Heart right ventricle (tissue), 16 donors: Measurements from ENCODE around the gene KRT7. TPM values are rescaled to one million over a fixed set of nuclear protein-coding genes. Genes with fewer than 3 reads are reported as not detected.
"Not testable (repeated sequence)": the region's sequence is repeated elsewhere in the genome, so short reads cannot be mapped to it uniquely, and the experiment has no call there.

Experiments used
- ATAC-seq, 8 donors: fragments of 200-7000 bp; cut with Tn5 transposase; one replicate each; pipeline ENCODE4 v1.9.1; 2020; ENCODE audit warnings: mild to moderate bottlenecking in 8 of 8, moderate library complexity in 8 of 8, moderate number of reproducible peaks in 1 of 8
- DNase-seq, 2 donors: peaks; one replicate each; pipeline ENCODE4 v3.0.0-alpha.2; 2020
- H3K27ac ChIP-seq, 10 donors: fragments of 200-600 bp; sonication (generic) in 2 of 10; one replicate each; pipeline versions ENCODE4 v1.5.0 to v1.8.0; 2020 to 2022; ENCODE audit warnings: mild to moderate bottlenecking in 3 of 10
- H3K27me3 ChIP-seq, 7 donors: fragments of 200-600 bp; one replicate each; pipeline ENCODE4 v1.8.0; 2021 to 2022; ENCODE audit warnings: mild to moderate bottlenecking in 2 of 7
- H3K36me3 ChIP-seq, 9 donors: fragments of 200-600 bp; sonication (generic) in 1 of 9; one replicate each; pipeline versions ENCODE4 v1.5.0 to v1.8.0; 2020 to 2022; ENCODE audit warnings: mild to moderate bottlenecking in 2 of 9
- H3K4me1 ChIP-seq, 9 donors: fragments of 200-600 bp; sonication (generic) in 1 of 9; one replicate each; pipeline versions ENCODE4 v1.5.0 to v1.8.0; 2020 to 2022; ENCODE audit warnings: mild to moderate bottlenecking in 4 of 9
- H3K4me3 ChIP-seq, 10 donors: fragments of 200-600 bp; sonication (generic) in 2 of 10; one replicate each; pipeline versions ENCODE4 v1.5.0 to v1.8.0; 2020 to 2022; ENCODE audit warnings: mild to moderate bottlenecking in 7 of 10, moderate library complexity in 2 of 10
- H3K9me3 ChIP-seq, 11 donors: fragments of 200-600 bp in 10 of 11; sonication (generic) in 2 of 11; one replicate each; pipeline versions ENCODE4 v1.5.0 to v1.8.0; 2013 to 2022; ENCODE audit warnings: mild to moderate bottlenecking in 2 of 11, control low read depth in 1 of 11, moderate library complexity in 1 of 11
- WGBS, 2 donors: extraction: QIAGEN DNeasy Blood & Tissue Kit; methylation state at CpG; one replicate each; pipeline ENCODE4 v1.1.7; 2013; ENCODE audit warnings: inconsistent platforms in 1 of 2; 5-methylcytosine and 5-hydroxymethylcytosine counted together
- intact Hi-C, 10 donors: fragments of 100-400 bp; cut with DNase I; formaldehyde crosslinking; loops; one replicate each; pipeline versions ENCODE4 v1.11.1 to v1.14.2; 2022
- polyA plus RNA-seq, 2 donors: library from polyadenylated mRNA; stranded (reverse); fragments of 200-250 nt; gene quantifications; one replicate each; pipeline ENCODE4 v1.2.3, GENCODE V29; 2013
- total RNA-seq, 10 donors: library from RNA; stranded (reverse); fragmentation: NEBNext Ultra II Directional in 3 of 10; extraction: Animal tissue kit (Norgen Biotek cat#: 25700) in 3 of 10; gene quantifications; one replicate each; pipeline versions ENCODE4 v1.2.1 to v1.2.4, GENCODE V29; 2021 to 2023
- TF ChIP-seq, protein P1 (sequence below), 9 donors: fragments of 200-600 bp; sonication (generic) in 2 of 9; IDR thresholded peaks; one replicate each; pipeline versions ENCODE4 v1.5.0 to v1.8.0; 2021 to 2022; ENCODE audit warnings: antibody characterized with exemption in 9 of 9, mild to moderate bottlenecking in 5 of 9, moderate library complexity in 1 of 9
- donor health status: Arrhythmogenic right ventricular cardiomyopathy.
- donor health status: ischemic (EF 13 %, LVEDD 7.1; RV severe dilation, severe dysfunction).
- donor health status: healthy with polysubstance abuse.
- donor health status: DM: no; HTN: yes; CAD: no.
- donor health status: DM: no; HTN: no; CAD: no.
- donor health status: ischemic (EF 25% LVEDD 6.9; RV normal size, moderate dysfunction).
- donor health status: ischemic (EF 25% LVEDD 5.7; RV mildly dilated, moderate dysfunction).
- donor health status: healthy.
- donor health status: DM: yes; HTN: yes; CAD: no.
- donor health status: Ischemic cardiomyopathy.
- donor health status: ischemic (EF 35%, LVEDD 5.7; RV mildly dilated, moderate dysfunction).
- donor health status: nonischemic (EF 11% LVEDD 7.7; RV severe dilation, severe dysfunction).
- donor health status: DM: yes; HTN: yes; CAD: no.
- donor health status: PGD.
- donor health status: ischemic (EF 29% LVEDD 5.4; RV normal size, mild dysfunction).
- donor health status: nonischemic (EF 23%, LVEDD 6.1; RV moderate dilation, normal function).

The KRT7 gene
- total and polyA plus RNA-seq, 12 donors, result 0.59 to 10.8 (median 1.8) TPM; not detected in 3

- 73 to 75% methylated on average over 2 of the region's 2 CpGs for WGBS, 2 donors
- intact Hi-C loops, result no loop called here
- Histone ChIP-seq H3K27ac (no peak overlapping the region), H3K27me3 (peaks cover 0 to 13% (median 4%) of the 10 kb centered on the region in 7 donors), H3K4me3 (no peak overlapping the region), H3K4me1 (peaks cover 0 to 23% (median 14%) of the 10 kb centered on the region in 9 donors), H3K36me3 (no peaks in the 10 kb centered on the region), H3K9me3 (no peaks in the 10 kb centered on the region)
- TF ChIP-seq, protein P1, sequence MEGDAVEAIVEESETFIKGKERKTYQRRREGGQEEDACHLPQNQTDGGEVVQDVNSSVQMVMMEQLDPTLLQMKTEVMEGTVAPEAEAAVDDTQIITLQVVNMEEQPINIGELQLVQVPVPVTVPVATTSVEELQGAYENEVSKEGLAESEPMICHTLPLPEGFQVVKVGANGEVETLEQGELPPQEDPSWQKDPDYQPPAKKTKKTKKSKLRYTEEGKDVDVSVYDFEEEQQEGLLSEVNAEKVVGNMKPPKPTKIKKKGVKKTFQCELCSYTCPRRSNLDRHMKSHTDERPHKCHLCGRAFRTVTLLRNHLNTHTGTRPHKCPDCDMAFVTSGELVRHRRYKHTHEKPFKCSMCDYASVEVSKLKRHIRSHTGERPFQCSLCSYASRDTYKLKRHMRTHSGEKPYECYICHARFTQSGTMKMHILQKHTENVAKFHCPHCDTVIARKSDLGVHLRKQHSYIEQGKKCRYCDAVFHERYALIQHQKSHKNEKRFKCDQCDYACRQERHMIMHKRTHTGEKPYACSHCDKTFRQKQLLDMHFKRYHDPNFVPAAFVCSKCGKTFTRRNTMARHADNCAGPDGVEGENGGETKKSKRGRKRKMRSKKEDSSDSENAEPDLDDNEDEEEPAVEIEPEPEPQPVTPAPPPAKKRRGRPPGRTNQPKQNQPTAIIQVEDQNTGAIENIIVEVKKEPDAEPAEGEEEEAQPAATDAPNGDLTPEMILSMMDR (IDR thresholded peaks at IDR 0.05), result no peak
- no peak for ATAC-seq
- DNase-seq, result no peak
These were observed 6.7 kb downstream of the KRT7 start for GRCh38 chr12:52239767-52240166.

GRCh38 chr12:52240247-52240646, 7.2 kb downstream of the KRT7 start:
- H3K9me3 ChIP-seq, H3K27me3 ChIP-seq, H3K27ac ChIP-seq, ATAC-seq, H3K4me3 ChIP-seq, DNase-seq, intact Hi-C loops, H3K36me3 ChIP-seq: not testable (repeated sequence)
- H3K4me1 ChIP-seq, result peaks cover 0 to 18% (median 14%) of the 10 kb centered on the region in 9 donors
- WGBS, 2 donors, result 87 to 94% methylated on average over 6 of the region's 6 CpGs

GRCh38 chr12:52241205-52241842, 8.3 kb downstream of the KRT7 start:
- Histone ChIP-seq H3K4me1 (peaks cover 0 to 17% (median 14%) of the 10 kb centered on the region in 9 donors), H3K36me3 (no peaks in the 10 kb centered on the region), H3K4me3 (no peak overlapping the region), H3K9me3 (no peaks in the 10 kb centered on the region), H3K27ac (no peak overlapping the region), H3K27me3 (peaks cover 0 to 4% (median 0%) of the 10 kb centered on the region in 7 donors)
- DNase-seq (no peak), ATAC-seq (no peak)
- 85% methylated on average over 11 of the region's 11 CpGs for WGBS, 2 donors
- TF ChIP-seq, protein P1 (IDR thresholded peaks at IDR 0.05), result no peak
- intact Hi-C loops, result no loop called here

DNA sequence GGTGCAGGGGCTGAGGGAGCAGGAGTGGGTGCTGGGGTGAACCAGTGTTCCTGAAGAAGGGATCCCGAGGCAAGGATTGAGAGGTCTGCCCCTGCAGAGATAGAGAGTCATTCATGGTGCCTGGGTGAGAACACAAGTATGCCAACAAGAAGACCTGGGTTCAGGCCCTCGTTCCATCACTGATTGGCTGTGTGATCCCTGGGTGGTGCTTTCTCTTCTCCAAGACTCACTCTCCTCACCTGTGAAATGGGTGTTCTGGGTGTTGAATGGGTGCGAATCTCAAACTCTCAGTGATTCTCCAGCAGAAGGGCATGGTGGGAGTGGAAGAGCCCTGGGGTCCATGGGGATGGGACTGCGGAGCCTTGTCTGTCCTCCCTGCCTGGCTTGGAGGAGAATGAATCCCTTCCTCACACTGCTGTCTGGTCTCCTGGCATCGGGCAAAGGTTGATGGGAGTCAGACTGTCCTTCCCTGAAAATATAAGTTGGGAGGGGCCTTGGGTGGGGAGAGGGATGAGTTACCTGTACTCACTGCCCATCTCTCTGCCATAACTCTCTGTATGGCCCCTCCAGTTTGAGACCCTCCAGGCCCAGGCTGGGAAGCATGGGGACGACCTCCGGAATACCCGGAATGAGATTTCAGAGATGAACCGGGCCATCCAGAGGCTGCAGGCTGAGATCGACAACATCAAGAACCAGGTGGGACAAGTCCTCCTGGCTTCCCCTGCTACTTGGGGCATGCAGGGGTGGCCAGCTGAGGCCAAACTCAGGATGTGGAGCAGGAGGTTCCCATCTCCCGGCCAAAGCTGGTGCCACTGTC, 9.6 kb downstream of the KRT7 start:
- Histone ChIP-seq H3K36me3 (no peaks in the 10 kb centered on the region), H3K9me3 (no peaks in the 10 kb centered on the region), H3K27me3 (peaks cover 0 to 4% (median 0%) of the 10 kb centered on the region in 7 donors), H3K4me1 (peaks cover 0 to 26% (median 14%) of the 10 kb centered on the region in 9 donors), H3K27ac (no peak overlapping the region), H3K4me3 (no peak overlapping the region)
- intact Hi-C loops, result no loop called here
- ATAC-seq (no peak), DNase-seq (no peak)
- TF ChIP-seq, protein P1 (IDR thresholded peaks at IDR 0.05), result no peak
- WGBS, 2 donors, result 95 to 97% methylated on average over 11 of the region's 11 CpGs
